ENCODE measurements around the gene TMBIM1. TPM values are rescaled to one million over a fixed set of nuclear protein-coding genes. Genes with fewer than 3 reads are reported as not detected.

The TMBIM1 gene
- total RNA-seq, 2 experiments from 2014 or later: 53.5 to 57.9 TPM

GRCh38 chr2:218244665-218245064, 47.6 kb downstream of the TMBIM1 start:
- no peaks in the 10 kb centered on the region for H3K27me3 Mint-ChIP-seq
- no peaks in the 10 kb centered on the region for H3K9me3 Mint-ChIP-seq
- H3K27ac Mint-ChIP-seq: peak overlapping the region; percentile 85
- intact Hi-C loops (cut with micrococcal nuclease): no loop called here
- no peak for ATAC-seq
- no peak overlapping the region for H3K4me3 Mint-ChIP-seq
- peaks cover 80% of the 10 kb centered on the region for H3K36me3 Mint-ChIP-seq (ENCODE audit: low read depth)
- ChIA-PET POLR2A (interaction anchor here (0.5 to 8.2 kb wide), 7 partner anchors 9 to 121 kb away, joined by 3 to 75 read pairs (median 5); partner anchors contain the start of genes AAMP and PNKD), CTCF (interaction anchor here (0.9 to 4.0 kb wide), 7 partner anchors 9 to 76 kb away, joined by 3 to 16 read pairs (median 3); no protein-coding TSS in a partner anchor)
- peaks cover 51% of the 10 kb centered on the region for H3K4me1 Mint-ChIP-seq (ENCODE audit: low read depth)
- DNase-seq: peak; percentile 2
- no peak for TF ChIP-seq CTCF (IDR thresholded peaks at IDR 0.05)

- no peak for ATAC-seq
- DNase-seq: peak; percentile 1
- peak overlapping the region; percentile 85 for H3K27ac Mint-ChIP-seq
- intact Hi-C loops (cut with micrococcal nuclease): no loop called here
- ChIA-PET POLR2A (interaction anchor here (1.1 to 8.2 kb wide), 6 partner anchors 9 to 25 kb away, joined by 3 to 75 read pairs (median 7); no protein-coding TSS in a partner anchor), CTCF (interaction anchor here (0.9 to 4.0 kb wide), 5 partner anchors 13 to 28 kb away, joined by 3 to 16 read pairs (median 4); partner anchors contain the start of genes AAMP and PNKD)
- H3K9me3 Mint-ChIP-seq: no peaks in the 10 kb centered on the region
- peaks cover 79% of the 10 kb centered on the region for H3K36me3 Mint-ChIP-seq (ENCODE audit: low read depth)
- no peak for TF ChIP-seq CTCF (IDR thresholded peaks at IDR 0.05)
- H3K27me3 Mint-ChIP-seq: no peaks in the 10 kb centered on the region
- no peak overlapping the region for H3K4me3 Mint-ChIP-seq
- H3K4me1 Mint-ChIP-seq (ENCODE audit: low read depth): peaks cover 48% of the 10 kb centered on the region
These were observed 48.1 kb downstream of the TMBIM1 start for GRCh38 chr2:218244204-218244603.

- DNase-seq (no peak), ATAC-seq (no peak)
- Mint-ChIP-seq H3K9me3 (no peaks in the 10 kb centered on the region), H3K27me3 (no peaks in the 10 kb centered on the region), H3K36me3 (ENCODE audit: low read depth) (peaks cover 84% of the 10 kb centered on the region), H3K4me1 (ENCODE audit: low read depth) (peaks cover 43% of the 10 kb centered on the region), H3K27ac (peak overlapping the region; percentile 16), H3K4me3 (no peak overlapping the region)
- POLR2A ChIA-PET: interaction anchor here (0.8 to 1.7 kb wide), 4 partner anchors 19 to 53 kb away, joined by 3 to 5 read pairs (median 4); no protein-coding TSS in a partner anchor
- TF ChIP-seq CTCF (IDR thresholded peaks at IDR 0.05): no peak
- CTCF ChIA-PET: no interaction called here
- intact Hi-C loops (cut with micrococcal nuclease): no loop called here
These were observed 53.4 kb downstream of the TMBIM1 start for GRCh38 chr2:218238887-218239286.

GRCh38 chr2:218236829-218237228, 55.5 kb downstream of the TMBIM1 start:
- intact Hi-C loops (cut with micrococcal nuclease): no loop called here
- Mint-ChIP-seq H3K4me3 (no peak overlapping the region), H3K4me1 (ENCODE audit: low read depth) (peaks cover 33% of the 10 kb centered on the region), H3K27me3 (no peaks in the 10 kb centered on the region), H3K27ac (peak overlapping the region; percentile 46), H3K9me3 (no peaks in the 10 kb centered on the region), H3K36me3 (ENCODE audit: low read depth) (peaks cover 84% of the 10 kb centered on the region)
- no peak for TF ChIP-seq CTCF (IDR thresholded peaks at IDR 0.05)
- CTCF ChIA-PET: interaction anchor here (1.0 to 1.1 kb wide), 2 partner anchors 19 to 51 kb away, joined by 3 read pairs; no protein-coding TSS in a partner anchor
- POLR2A ChIA-PET: interaction anchor here (8.5 kb wide), 1 partner anchor 8 kb away, joined by 75 read pairs; no protein-coding TSS in a partner anchor
- DNase-seq (no peak), ATAC-seq (no peak)

GRCh38 chr2:218235017-218235416, 57.3 kb downstream of the TMBIM1 start:
- no peak for DNase-seq
- Mint-ChIP-seq H3K27ac (peak overlapping the region; percentile 69), H3K36me3 (ENCODE audit: low read depth) (peaks cover 84% of the 10 kb centered on the region), H3K27me3 (no peaks in the 10 kb centered on the region), H3K4me3 (no peak overlapping the region), H3K4me1 (ENCODE audit: low read depth) (peaks cover 35% of the 10 kb centered on the region), H3K9me3 (no peaks in the 10 kb centered on the region)
- TF ChIP-seq CTCF (IDR thresholded peaks at IDR 0.05): no peak
- ChIA-PET CTCF (interaction anchor here (1.8 to 2.2 kb wide), 4 partner anchors 8 to 50 kb away, joined by 3 to 7 read pairs (median 4); no protein-coding TSS in a partner anchor), POLR2A (interaction anchor here (1.3 to 8.5 kb wide), 5 partner anchors 9 to 22 kb away, joined by 3 to 75 read pairs (median 8); no protein-coding TSS in a partner anchor)
- intact Hi-C loops (cut with micrococcal nuclease): no loop called here
- no peak for ATAC-seq
